ENCODE results near the gene APCDD1L. TPM values are rescaled to one million over a fixed set of nuclear protein-coding genes. Genes with fewer than 3 reads are reported as not detected.

Gene APCDD1L
- total RNA-seq, 1 donor from 2014 or later = not detected

DNA sequence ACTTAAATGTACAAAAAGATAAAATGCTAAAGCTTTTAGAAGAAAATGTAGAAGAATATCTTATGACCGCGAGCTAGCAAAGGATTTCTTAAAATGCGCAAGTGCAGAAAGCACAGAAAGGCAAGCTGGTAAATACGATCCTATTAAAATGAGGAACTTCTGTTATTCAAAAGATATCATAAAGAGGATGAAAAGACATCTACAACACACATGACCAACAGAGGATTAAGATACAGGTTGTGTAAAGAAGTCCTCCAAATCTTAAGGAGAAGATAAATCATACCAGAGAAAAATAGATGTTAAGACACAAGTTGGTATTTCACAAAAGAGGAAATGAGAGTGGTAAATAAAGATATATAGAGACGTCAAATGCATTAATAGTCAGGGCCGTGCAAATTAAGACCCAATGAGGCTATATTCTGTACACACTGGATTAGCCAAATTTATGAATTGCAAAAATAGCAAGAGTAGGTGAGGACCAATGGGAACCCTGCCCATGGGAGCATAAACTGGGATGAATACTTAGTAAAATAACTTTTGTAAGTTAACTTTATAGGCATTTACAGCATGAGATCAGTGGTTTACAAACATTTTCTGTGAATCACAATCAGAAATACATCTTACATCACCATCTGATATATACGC is 23.0 kb downstream of the APCDD1L start:
- DNase-seq (ENCODE audit: low read depth in 2 of 2) = no peak

- DNase-seq (ENCODE audit: low read depth in 2 of 2) = no peak
Observed at GRCh38 chr20:58486207-58486606, 29.0 kb downstream of the APCDD1L start.

GRCh38 chr20:58485393-58485792 is 29.8 kb downstream of the APCDD1L start:
- no peak for DNase-seq (ENCODE audit: low read depth in 2 of 2)

- no peak for DNase-seq (ENCODE audit: low read depth in 2 of 2)
Observed at GRCh38 chr20:58483470-58483869, 31.7 kb downstream of the APCDD1L start.

- no peak for DNase-seq (ENCODE audit: low read depth in 2 of 2)
Observed at GRCh38 chr20:58483051-58483450, 32.1 kb downstream of the APCDD1L start.

DNA sequence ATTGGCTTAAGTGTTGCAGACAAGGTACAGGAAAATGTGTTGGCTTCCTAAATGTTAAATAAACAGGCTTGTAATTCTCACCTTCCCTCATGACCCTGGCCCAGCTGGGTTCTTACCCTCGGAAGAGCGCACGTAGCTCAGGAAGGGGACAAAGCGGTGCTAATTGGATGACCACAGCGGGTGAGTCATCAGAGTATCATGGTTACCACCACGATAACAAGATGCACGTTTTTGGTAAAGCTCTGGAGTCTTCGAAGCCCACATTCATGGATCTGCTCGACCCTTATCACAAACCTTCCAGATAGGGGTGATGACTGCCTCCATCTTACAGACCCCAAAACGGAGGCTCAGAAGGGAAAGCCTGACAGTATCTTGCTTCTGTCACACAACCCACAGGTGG is 32.8 kb downstream of the APCDD1L start:
- DNase-seq (ENCODE audit: low read depth in 2 of 2) = peak in 1 of 2 donors; percentile 46

GRCh38 chr20:58481481-58482021 is 33.6 kb downstream of the APCDD1L start:
- peak; percentile 30 to 63 for DNase-seq (ENCODE audit: low read depth in 2 of 2)

- no peak for DNase-seq (ENCODE audit: low read depth in 2 of 2)
Observed at GRCh38 chr20:58480551-58481336, 34.5 kb downstream of the APCDD1L start.

GRCh38 chr20:58479726-58480440 is 35.3 kb downstream of the APCDD1L start:
- DNase-seq (ENCODE audit: low read depth in 2 of 2) = no peak

DNA sequence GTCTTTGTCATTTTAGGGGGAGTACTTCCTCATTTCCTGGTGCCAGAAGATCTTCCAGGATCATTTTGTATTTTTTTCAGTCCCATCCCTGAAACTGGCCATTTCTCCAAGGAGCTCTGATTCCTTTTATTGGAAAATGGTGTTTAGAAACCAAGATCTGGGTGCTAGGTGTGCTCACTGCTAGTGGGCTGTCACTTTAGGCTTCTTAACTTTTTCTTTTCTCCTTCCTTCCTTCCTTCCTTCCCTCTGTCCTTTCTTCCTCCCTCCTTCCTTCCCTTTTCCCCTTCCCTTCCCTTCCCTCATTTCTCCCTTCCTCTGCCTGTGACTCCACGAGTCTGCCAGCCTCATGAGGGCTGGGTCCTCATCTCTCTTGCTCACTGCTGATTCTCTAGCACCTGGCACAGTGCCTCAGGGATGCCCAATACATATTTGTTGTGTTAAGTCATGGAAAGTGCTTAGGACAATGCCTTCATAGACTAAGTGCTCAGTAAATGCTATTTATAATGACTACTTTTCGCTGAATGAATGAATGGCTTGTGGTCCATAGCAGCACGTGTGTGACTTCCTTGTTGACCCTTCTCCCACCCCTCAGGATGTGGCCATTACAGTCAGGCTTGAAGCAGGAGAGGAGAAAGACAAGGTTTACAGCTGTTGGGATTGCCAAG is 36.9 kb downstream of the APCDD1L start:
- DNase-seq (ENCODE audit: low read depth in 2 of 2) = no peak

- no peak for DNase-seq (ENCODE audit: low read depth in 2 of 2)
Observed at GRCh38 chr20:58475466-58475865, 39.7 kb downstream of the APCDD1L start.

DNA sequence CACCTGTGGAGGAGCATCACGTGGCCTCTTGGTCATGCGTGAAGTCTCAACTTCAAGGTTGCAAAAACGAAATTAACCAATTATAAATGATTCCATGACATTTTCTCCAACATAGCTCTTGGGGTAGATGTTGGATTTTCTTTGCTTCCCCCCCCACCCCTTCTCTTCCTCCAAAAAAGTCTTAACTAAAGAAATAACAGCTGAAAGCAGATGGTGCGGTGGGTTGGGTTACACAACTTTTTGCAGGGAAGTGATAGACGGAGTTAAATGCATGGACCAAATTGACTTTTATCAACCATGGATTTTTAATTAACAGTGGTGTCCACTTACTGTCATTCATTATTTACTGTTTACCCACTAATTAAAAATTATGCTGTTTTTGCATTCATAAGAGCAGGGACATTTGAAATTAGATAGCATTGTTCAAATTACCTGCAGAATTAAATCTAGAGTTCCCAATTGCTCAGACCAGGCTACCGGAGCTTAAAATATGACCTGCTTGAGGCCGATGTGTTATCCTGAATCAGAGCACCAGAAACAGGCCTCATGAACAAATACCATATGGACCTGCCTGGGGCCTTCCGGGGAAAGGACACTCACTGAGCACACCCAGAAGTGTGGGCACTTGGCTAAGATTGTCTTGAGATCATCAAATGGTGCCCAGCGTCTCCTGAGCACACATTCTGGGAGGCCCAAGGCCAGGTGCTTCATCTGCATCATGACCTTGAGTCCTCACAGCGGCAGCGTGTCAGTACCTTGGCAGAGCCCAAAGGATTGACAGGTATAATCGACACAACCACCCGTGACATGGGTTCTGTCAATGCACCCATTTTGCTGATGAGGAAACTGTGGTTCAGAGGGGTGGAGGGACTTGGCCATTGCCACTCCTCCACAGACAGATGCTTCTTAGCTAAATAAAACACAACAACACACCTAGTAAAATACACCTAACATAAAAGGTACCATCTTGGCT is 41.5 kb downstream of the APCDD1L start:
- no peak for DNase-seq (ENCODE audit: low read depth in 2 of 2)

- DNase-seq (ENCODE audit: low read depth in 2 of 2) = no peak
Observed at GRCh38 chr20:58472273-58473018, 42.8 kb downstream of the APCDD1L start.

- DNase-seq (ENCODE audit: low read depth in 2 of 2) = no peak
Observed at GRCh38 chr20:58471193-58472164, 43.7 kb downstream of the APCDD1L start.

DNA sequence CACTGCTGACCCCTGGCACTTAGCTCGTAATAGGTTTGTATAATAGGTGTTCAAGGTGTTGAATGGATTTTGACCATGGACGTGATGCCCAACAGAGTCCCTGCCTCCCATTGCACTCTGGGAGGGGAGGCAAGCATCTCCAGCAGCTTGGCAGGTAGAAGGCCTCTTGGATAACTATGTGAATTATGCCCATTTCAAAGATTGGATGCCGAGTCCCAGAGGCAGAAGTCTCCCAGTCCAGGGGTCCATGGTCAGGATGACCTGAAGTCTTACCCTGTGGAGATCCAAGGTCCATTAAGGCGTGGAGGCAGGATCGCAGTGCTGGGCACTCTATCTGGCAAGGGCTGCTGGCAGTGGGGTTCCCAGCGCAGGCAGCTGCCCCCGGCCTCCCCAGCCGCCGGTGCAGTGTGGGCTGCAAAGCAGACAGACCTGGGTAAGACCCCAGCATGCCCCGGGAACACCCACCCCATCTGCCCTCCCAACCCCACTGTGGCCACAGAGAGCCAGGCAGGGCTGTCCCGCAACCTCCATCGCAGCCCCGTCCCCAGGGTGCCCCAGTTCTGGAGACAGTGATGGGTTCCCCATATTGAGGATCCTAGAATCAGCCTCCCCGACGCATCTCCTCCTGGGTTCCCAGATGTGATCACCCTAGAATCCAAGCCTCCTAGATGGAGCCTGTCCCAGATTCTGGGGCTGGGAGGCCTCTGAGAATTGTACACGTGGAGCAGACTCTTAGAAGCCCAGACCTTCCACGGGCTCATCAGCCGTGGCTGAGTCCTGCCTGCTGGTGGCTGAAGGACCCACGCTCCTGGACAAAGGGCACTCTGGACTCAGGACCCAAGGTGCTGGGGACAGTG is 44.6 kb downstream of the APCDD1L start:
- no peak for DNase-seq (ENCODE audit: low read depth in 2 of 2)

- DNase-seq (ENCODE audit: low read depth in 2 of 2) = no peak
Observed at GRCh38 chr20:58469616-58470015, 45.6 kb downstream of the APCDD1L start.

Data from dermis microvascular lymphatic vessel endothelial cell (primary cell).